Heart left ventricle (tissue), 13 donors: ENCODE measurements around the gene PEAK1.

Source experiments
- POLR2A ChIP-seq, 2 donors: fragments of 450-650 bp; IDR thresholded peaks; one replicate each; pipeline ENCODE4 v1.6.1; 2017; ENCODE audit warnings: antibody characterized with exemption in 2 of 2, mild to moderate bottlenecking in 2 of 2, moderate library complexity in 2 of 2
- TF ChIP-seq, protein P1 (sequence below), 12 donors: fragments of 200-600 bp; sonication (generic) in 4 of 12; IDR thresholded peaks; one replicate each; pipeline versions ENCODE4 v1.5.0 to v1.8.0; 2018 to 2022; ENCODE audit warnings: antibody characterized with exemption in 12 of 12, mild to moderate bottlenecking in 5 of 12
- donor health status: ischemic (EF 13 %, LVEDD 7.1; RV severe dilation, severe dysfunction).
- donor health status: DM: no; HTN: yes; CAD: no.
- donor health status: DM: no; HTN: no; CAD: no.
- donor health status: ischemic (EF 25% LVEDD 6.9; RV normal size, moderate dysfunction).
- donor health status: ischemic (EF 25% LVEDD 5.7; RV mildly dilated, moderate dysfunction).
- donor health status: ischemic (EF 35%, LVEDD 5.7; RV mildly dilated, moderate dysfunction).
- donor health status: nonischemic (EF 11% LVEDD 7.7; RV severe dilation, severe dysfunction).
- donor health status: DM: yes; HTN: yes; CAD: no.
- donor health status: PGD.
- donor health status: ischemic (EF 29% LVEDD 5.4; RV normal size, mild dysfunction).
- donor health status: nonischemic (EF 23%, LVEDD 6.1; RV moderate dilation, normal function).

DNA sequence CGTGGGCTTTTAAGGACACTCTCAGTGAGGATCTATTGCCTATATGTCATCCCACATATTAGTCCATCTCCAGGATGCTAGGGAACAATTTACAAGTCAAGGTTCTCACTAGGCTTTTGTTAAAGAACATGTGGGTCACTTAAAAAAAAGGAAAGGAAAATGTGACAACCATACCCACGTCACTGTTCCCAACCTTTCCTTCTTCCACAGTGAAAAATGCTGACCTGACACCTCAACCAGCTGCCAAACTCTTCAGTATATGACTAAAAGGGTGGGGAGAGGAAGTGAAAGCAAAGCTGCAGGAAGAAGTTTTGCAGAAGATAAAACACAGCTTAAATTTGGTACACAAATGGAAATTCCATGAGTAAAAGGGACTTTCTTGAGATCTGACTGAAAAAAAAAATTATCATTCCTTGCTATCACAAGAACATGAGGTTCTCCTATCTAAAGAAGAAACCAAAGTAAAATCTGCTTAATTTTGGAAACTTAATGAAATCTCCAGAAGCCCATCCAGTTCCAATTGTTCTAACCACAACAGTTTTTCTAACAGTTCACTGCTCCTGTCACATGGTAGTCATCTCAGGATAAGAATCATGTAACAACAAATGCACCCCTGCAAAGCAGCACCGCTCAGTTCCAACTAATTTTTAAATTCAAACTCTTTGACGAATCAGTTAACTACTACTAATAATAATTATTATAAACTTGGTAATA is 232.0 kb downstream of the PEAK1 start:
- TF ChIP-seq, protein P1, sequence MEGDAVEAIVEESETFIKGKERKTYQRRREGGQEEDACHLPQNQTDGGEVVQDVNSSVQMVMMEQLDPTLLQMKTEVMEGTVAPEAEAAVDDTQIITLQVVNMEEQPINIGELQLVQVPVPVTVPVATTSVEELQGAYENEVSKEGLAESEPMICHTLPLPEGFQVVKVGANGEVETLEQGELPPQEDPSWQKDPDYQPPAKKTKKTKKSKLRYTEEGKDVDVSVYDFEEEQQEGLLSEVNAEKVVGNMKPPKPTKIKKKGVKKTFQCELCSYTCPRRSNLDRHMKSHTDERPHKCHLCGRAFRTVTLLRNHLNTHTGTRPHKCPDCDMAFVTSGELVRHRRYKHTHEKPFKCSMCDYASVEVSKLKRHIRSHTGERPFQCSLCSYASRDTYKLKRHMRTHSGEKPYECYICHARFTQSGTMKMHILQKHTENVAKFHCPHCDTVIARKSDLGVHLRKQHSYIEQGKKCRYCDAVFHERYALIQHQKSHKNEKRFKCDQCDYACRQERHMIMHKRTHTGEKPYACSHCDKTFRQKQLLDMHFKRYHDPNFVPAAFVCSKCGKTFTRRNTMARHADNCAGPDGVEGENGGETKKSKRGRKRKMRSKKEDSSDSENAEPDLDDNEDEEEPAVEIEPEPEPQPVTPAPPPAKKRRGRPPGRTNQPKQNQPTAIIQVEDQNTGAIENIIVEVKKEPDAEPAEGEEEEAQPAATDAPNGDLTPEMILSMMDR (IDR thresholded peaks at IDR 0.05) = no peak
- no peak for TF ChIP-seq POLR2A (IDR thresholded peaks at IDR 0.05)
